Gastrocnemius medialis (tissue), 4 donors: ENCODE data around the gene DAD1.

ENCODE experiments used
- POLR2A ChIP-seq, 2 donors: fragments of 450-650 bp; IDR thresholded peaks; one replicate each; pipeline ENCODE4 v1.6.1; 2017; ENCODE audit warnings: antibody characterized with exemption in 2 of 2, mild to moderate bottlenecking in 2 of 2, moderate library complexity in 2 of 2
- TF ChIP-seq, protein P1 (sequence below), 5 experiments: fragments of 450-650 bp in 3 of 5; fragments of 200-600 bp in 2 of 5; sonication (generic) in 2 of 5; IDR thresholded peaks in 4 of 5; conservative IDR thresholded peaks in 1 of 5; 1 replicate in 4 of 5; 2 replicates in 1 of 5; pipeline ENCODE4 v1.5.1; 2016 to 2019; ENCODE audit warnings: antibody characterized with exemption in 5 of 5, mild to moderate bottlenecking in 3 of 5, moderate library complexity in 3 of 5

DNA sequence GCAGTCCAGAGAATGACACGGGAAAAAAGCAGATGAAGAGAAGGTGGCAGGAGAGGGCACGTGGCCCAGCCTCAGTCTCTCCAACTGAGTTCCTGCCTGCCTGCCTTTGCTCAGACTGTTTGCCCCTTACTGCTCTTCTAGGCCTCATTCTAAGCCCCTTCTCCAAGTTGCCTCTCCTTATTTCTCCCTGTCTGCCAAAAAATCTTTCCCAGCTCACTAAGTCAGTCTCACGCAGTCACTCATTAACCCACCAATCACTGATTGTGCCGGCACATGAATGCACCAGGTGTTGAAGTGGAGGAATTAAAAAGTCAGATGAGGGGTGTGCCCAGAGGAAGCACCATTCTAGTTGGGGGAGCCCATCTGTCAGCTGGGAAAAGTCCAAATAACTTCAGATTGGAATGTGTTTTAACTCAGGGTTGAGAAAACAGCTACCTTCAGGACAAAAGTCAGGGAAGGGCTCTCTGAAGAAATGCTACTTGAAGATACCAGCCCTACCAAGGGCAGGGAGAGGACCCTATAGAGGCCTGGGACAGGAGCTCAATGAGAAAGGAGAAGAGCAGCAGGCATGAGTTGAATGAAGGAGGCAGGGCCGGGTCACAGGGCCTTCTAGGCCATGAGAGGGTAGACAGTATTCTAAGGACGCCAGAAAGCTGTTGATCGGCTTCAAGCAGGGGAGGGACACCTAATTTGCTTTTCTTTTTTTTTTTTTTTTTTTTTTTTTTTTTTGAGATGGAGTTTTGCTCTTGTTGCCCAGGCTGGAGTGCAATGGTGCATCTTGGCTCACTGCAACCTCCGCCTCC, 40.9 kb downstream of the DAD1 start:
- TF ChIP-seq, protein P1, sequence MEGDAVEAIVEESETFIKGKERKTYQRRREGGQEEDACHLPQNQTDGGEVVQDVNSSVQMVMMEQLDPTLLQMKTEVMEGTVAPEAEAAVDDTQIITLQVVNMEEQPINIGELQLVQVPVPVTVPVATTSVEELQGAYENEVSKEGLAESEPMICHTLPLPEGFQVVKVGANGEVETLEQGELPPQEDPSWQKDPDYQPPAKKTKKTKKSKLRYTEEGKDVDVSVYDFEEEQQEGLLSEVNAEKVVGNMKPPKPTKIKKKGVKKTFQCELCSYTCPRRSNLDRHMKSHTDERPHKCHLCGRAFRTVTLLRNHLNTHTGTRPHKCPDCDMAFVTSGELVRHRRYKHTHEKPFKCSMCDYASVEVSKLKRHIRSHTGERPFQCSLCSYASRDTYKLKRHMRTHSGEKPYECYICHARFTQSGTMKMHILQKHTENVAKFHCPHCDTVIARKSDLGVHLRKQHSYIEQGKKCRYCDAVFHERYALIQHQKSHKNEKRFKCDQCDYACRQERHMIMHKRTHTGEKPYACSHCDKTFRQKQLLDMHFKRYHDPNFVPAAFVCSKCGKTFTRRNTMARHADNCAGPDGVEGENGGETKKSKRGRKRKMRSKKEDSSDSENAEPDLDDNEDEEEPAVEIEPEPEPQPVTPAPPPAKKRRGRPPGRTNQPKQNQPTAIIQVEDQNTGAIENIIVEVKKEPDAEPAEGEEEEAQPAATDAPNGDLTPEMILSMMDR (IDR thresholded peaks at IDR 0.05 in 4 of 5, conservative IDR thresholded peaks at IDR 0.05 in 1 of 5), result no peak
- TF ChIP-seq POLR2A (IDR thresholded peaks at IDR 0.05), result no peak
